H1 (cell line): ENCODE measurements around the gene STARD9. TPM values are rescaled to one million over a fixed set of nuclear protein-coding genes. Genes with fewer than 3 reads are reported as not detected.

Experiments
- CTCF ChIA-PET: fragments of 300-600 bp; sonication (Branson Sonifier 250); formaldehyde crosslinking; loops from one replicate; lab custom pipeline; 2021; ENCODE audit not compliant: partially characterized antibody; lab: Charles Lee
- POLR2A ChIA-PET: fragments of 300-600 bp; sonication (Branson Sonifier 250); formaldehyde crosslinking; loops from one replicate; lab custom pipeline; 2021; ENCODE audit warnings: inconsistent platforms; ENCODE audit not compliant: partially characterized antibody; lab: Charles Lee
- DNase-seq, 2 experiments: peaks; one replicate each; pipeline versions ENCODE4 v3.0.0 to v3.0.0-alpha.2; 2010 to 2022; ENCODE audit warnings: low spot score in 2 of 2, low read depth in 1 of 2, mixed read lengths in 1 of 2
- FAIRE-seq: peaks from 2 replicates; lab custom pipeline; 2011; peaks lifted over from hg19 to GRCh38; lab: Jason Lieb, UNC
- H2AFZ ChIP-seq: 2 replicates; pipeline ENCODE4 v1.8.1; 2012; ENCODE audit warnings: low read length, inconsistent platforms
- H2AK5ac ChIP-seq: 2 replicates; pipeline ENCODE4 v1.6.1; 2013; ENCODE audit warnings: low read depth, low read length
- H2BK120ac ChIP-seq: replicated peaks from 2 replicates; pipeline ENCODE3; 2013; ENCODE audit warnings: low read depth, low read length, inconsistent platforms
- H2BK12ac ChIP-seq: 2 replicates; pipeline ENCODE4 v1.6.1; 2013; ENCODE audit warnings: low read depth, low read length
- H2BK15ac ChIP-seq: 2 replicates; pipeline ENCODE4 v1.6.1; 2013; ENCODE audit warnings: low read length
- H2BK20ac ChIP-seq: 2 replicates; pipeline ENCODE4 v1.6.1; 2013; ENCODE audit warnings: low read length
- H2BK5ac ChIP-seq: 2 replicates; pipeline ENCODE4 v1.6.1; 2013; ENCODE audit warnings: low read depth, low read length
- H3K14ac ChIP-seq: 2 replicates; pipeline ENCODE4 v1.6.1; 2013; ENCODE audit warnings: inconsistent platforms; ENCODE audit not compliant: insufficient read length
- H3K18ac ChIP-seq: 2 replicates; pipeline ENCODE4 v1.6.1; 2013; ENCODE audit warnings: low read length; ENCODE audit errors: extremely low read depth
- H3K23ac ChIP-seq: 2 replicates; pipeline ENCODE4 v1.6.1; 2013; ENCODE audit warnings: inconsistent platforms; ENCODE audit not compliant: insufficient read length
- H3K23me2 ChIP-seq: 2 replicates; pipeline ENCODE4 v1.6.1; 2013; ENCODE audit warnings: low read depth, low read length
- H3K27ac ChIP-seq: 2 replicates; pipeline ENCODE4 v1.6.1; 2011; ENCODE audit warnings: low read depth, low read length, inconsistent platforms
- H3K27me3 ChIP-seq, 4 experiments: replicated peaks in 1 of 4; 1 replicate in 1 of 4; 2 replicates in 3 of 4; pipeline versions ENCODE4 v1.6.1 to v1.8.1; 2011 to 2013; ENCODE audit warnings: low read length in 3 of 4, mild to moderate bottlenecking in 3 of 4, inconsistent platforms in 2 of 4, mixed read lengths in 2 of 4, moderate library complexity in 1 of 4; ENCODE audit not compliant: control insufficient read depth in 3 of 4, insufficient read depth in 3 of 4; ENCODE audit errors: extremely low read depth in 1 of 4
- H3K36me3 ChIP-seq, 4 experiments: 2 replicates each; pipeline versions ENCODE4 v1.6.1 to v1.8.1; 2011 to 2013; ENCODE audit warnings: mild to moderate bottlenecking in 4 of 4, low read length in 3 of 4, moderate library complexity in 2 of 4, control low read depth in 1 of 4, inconsistent platforms in 1 of 4; ENCODE audit not compliant: insufficient read depth in 4 of 4, control insufficient read depth in 2 of 4
- H3K4ac ChIP-seq: replicated peaks from 2 replicates; pipeline ENCODE3; 2013; ENCODE audit warnings: low read length, low read depth, mixed read lengths, inconsistent platforms; ENCODE audit not compliant: insufficient read length
- H3K4me1 ChIP-seq, 4 experiments: replicated peaks in 1 of 4; 1 replicate in 1 of 4; 2 replicates in 3 of 4; pipeline versions ENCODE4 v1.6.1 to v1.8.1; 2011 to 2013; ENCODE audit warnings: low read length in 3 of 4, inconsistent platforms in 2 of 4, mixed read lengths in 1 of 4; ENCODE audit not compliant: insufficient read depth in 4 of 4, control insufficient read depth in 3 of 4
- H3K4me2 ChIP-seq, 2 experiments: 2 replicates each; pipeline versions ENCODE4 v1.6.1 to v1.8.1; 2011 to 2013; ENCODE audit warnings: low read depth in 2 of 2, low read length in 2 of 2, control low read depth in 1 of 2, inconsistent platforms in 1 of 2, mild to moderate bottlenecking in 1 of 2; ENCODE audit not compliant: insufficient read depth in 1 of 2
- H3K4me3 ChIP-seq, 4 experiments: fragments of 200-600, 300-600 bp in 1 of 4; sonication (generic), shearing (Covaris generic), sonication (Bioruptor Twin) in 1 of 4; 2 replicates each; pipeline versions ENCODE4 v1.5.1 to v1.8.1; 2011 to 2016; ENCODE audit warnings: low read length in 4 of 4, low read depth in 3 of 4, control low read depth in 2 of 4, inconsistent platforms in 2 of 4, mild to moderate bottlenecking in 2 of 4, mixed read lengths in 1 of 4, moderate library complexity in 1 of 4; ENCODE audit not compliant: insufficient read depth in 2 of 4; ENCODE audit errors: extremely low read depth in 1 of 4
- H3K56ac ChIP-seq: replicated peaks from 2 replicates; pipeline ENCODE3; 2013; ENCODE audit warnings: low read depth, mild to moderate bottlenecking, mixed read lengths, low read length, inconsistent platforms; ENCODE audit not compliant: insufficient read length
- H3K79me1 ChIP-seq: 2 replicates; pipeline ENCODE4 v1.6.1; 2013; ENCODE audit warnings: low read depth, low read length, control low read depth
- H3K79me2 ChIP-seq, 2 experiments: 2 replicates each; pipeline versions ENCODE4 v1.6.1 to v1.8.1; 2012 to 2013; ENCODE audit warnings: low read length in 2 of 2, mild to moderate bottlenecking in 2 of 2, inconsistent platforms in 1 of 2; ENCODE audit not compliant: insufficient read depth in 2 of 2, control insufficient read depth in 1 of 2
- H3K9ac ChIP-seq, 4 experiments: replicated peaks in 1 of 4; 1 replicate in 1 of 4; 2 replicates in 3 of 4; pipeline versions ENCODE4 v1.6.1 to v1.8.1; 2011 to 2013; ENCODE audit warnings: low read depth in 3 of 4, low read length in 3 of 4, control low read depth in 2 of 4, mild to moderate bottlenecking in 2 of 4, moderate library complexity in 2 of 4, inconsistent platforms in 1 of 4; ENCODE audit errors: extremely low read depth in 1 of 4
- H3K9me3 ChIP-seq, 2 experiments: 2 replicates each; pipeline versions ENCODE4 v1.6.1 to v1.8.1; 2012 to 2013; ENCODE audit warnings: mild to moderate bottlenecking in 2 of 2, moderate library complexity in 2 of 2, control low read depth in 1 of 2, inconsistent platforms in 1 of 2, low read depth in 1 of 2, low read length in 1 of 2, mixed read lengths in 1 of 2; ENCODE audit not compliant: insufficient read depth in 2 of 2
- H4K20me1 ChIP-seq, 2 experiments: replicated peaks in 1 of 2; 2 replicates each; pipeline versions ENCODE3 to v1.8.1; 2011 to 2013; ENCODE audit warnings: inconsistent platforms in 2 of 2, low read length in 2 of 2, mild to moderate bottlenecking in 1 of 2; ENCODE audit not compliant: insufficient read depth in 2 of 2, control insufficient read depth in 1 of 2
- H4K5ac ChIP-seq: 2 replicates; pipeline ENCODE4 v1.6.1; 2013; ENCODE audit warnings: low read length, low read depth, mixed read lengths, inconsistent platforms; ENCODE audit not compliant: insufficient read length
- H4K8ac ChIP-seq: 2 replicates; pipeline ENCODE4 v1.8.0; 2013; ENCODE audit warnings: mild to moderate bottlenecking, moderate library complexity, low read length, inconsistent platforms; ENCODE audit not compliant: insufficient read depth; ENCODE audit errors: extremely low read depth
- H4K91ac ChIP-seq: replicated peaks from 2 replicates; pipeline ENCODE3; 2013; ENCODE audit warnings: low read length, mixed read lengths, inconsistent platforms; ENCODE audit not compliant: insufficient read length
- ATF2 ChIP-seq: IDR thresholded peaks from 2 replicates; pipeline ENCODE4 v1.6.1; 2012; ENCODE audit warnings: low read length, inconsistent platforms
- CBX8 ChIP-seq: fragments of 300-800, 300-1000 bp; sonication (generic); IDR thresholded peaks from 2 replicates; pipeline ENCODE4 v1.7.1; 2016; ENCODE audit warnings: low read depth, low read length, borderline replicate concordance
- CHD2 ChIP-seq: IDR thresholded peaks from 2 replicates; pipeline ENCODE4 v1.6.1; 2012; ENCODE audit warnings: low read length, improper control_type of control experiment
- CREB1 ChIP-seq: IDR thresholded peaks from 2 replicates; pipeline ENCODE4 v1.6.1; 2012; ENCODE audit warnings: inconsistent platforms
- FOSL1 ChIP-seq: IDR thresholded peaks from 2 replicates; pipeline ENCODE4 v1.6.1; 2011; ENCODE audit warnings: mild to moderate bottlenecking, low read depth, low read length, moderate library complexity; ENCODE audit not compliant: insufficient read depth
- HDAC2 ChIP-seq, 2 experiments: fragments of 300-600 bp in 1 of 2; sonication (generic) in 1 of 2; IDR thresholded peaks; 2 replicates each; pipeline ENCODE4 v1.6.1; 2011 to 2012; ENCODE audit warnings: low read depth in 2 of 2, low read length in 2 of 2, mild to moderate bottlenecking in 2 of 2, moderate library complexity in 2 of 2, borderline replicate concordance in 1 of 2, inconsistent platforms in 1 of 2
- RXRA ChIP-seq: IDR thresholded peaks from 2 replicates; pipeline ENCODE4 v1.6.1; 2011; ENCODE audit warnings: low read depth, mild to moderate bottlenecking, low read length, moderate library complexity; ENCODE audit not compliant: insufficient read depth
- SAP30 ChIP-seq: fragments of 300-600 bp; sonication (generic); IDR thresholded peaks from 2 replicates; pipeline ENCODE4 v1.7.1; 2012; ENCODE audit warnings: low read length, moderate library complexity, mild to moderate bottlenecking, inconsistent platforms; ENCODE audit not compliant: insufficient read depth, insufficient replicate concordance
- SP1 ChIP-seq: IDR thresholded peaks from 2 replicates; pipeline ENCODE4 v1.6.1; 2011; ENCODE audit warnings: low read depth, low read length
- SP4 ChIP-seq: IDR thresholded peaks from 2 replicates; pipeline ENCODE4 v1.6.1; 2012; ENCODE audit warnings: low read length, inconsistent platforms
- SUZ12 ChIP-seq: fragments of 200-600 bp; sonication (generic); IDR thresholded peaks from 2 replicates; pipeline ENCODE4 v1.6.1; 2012; ENCODE audit warnings: mild to moderate bottlenecking, inconsistent platforms, low read length, moderate library complexity, mixed read lengths
- USF2 ChIP-seq: IDR thresholded peaks from 2 replicates; pipeline ENCODE4 v1.6.1; 2011; ENCODE audit warnings: low read length, improper control_type of control experiment
- WGBS, 2 experiments: shearing (Covaris generic) in 1 of 2; methylation state at CpG; one replicate each; pipeline versions ENCODE4 v1.1.6 to v1.1.7; 2013 to 2015; ENCODE audit warnings: low lambda C conversion rate in 2 of 2, mixed read lengths in 2 of 2, inconsistent platforms in 1 of 2, low coverage in 1 of 2, missing lambda C conversion rate in 1 of 2; ENCODE audit not compliant: insufficient replicate concordance in 2 of 2, insufficient coverage in 1 of 2, insufficient read length in 1 of 2; ENCODE audit errors: extremely low coverage in 1 of 2, missing lambda C conversion rate in 1 of 2; 5-methylcytosine and 5-hydroxymethylcytosine counted together
- polyA plus RNA-seq, 7 experiments: library from polyadenylated mRNA; depleted of rRNA in 3 of 7; stranded (reverse) in 5 of 7; unstranded in 2 of 7; fragments of >200 nt in 5 of 7; fragments of 200-250 nt in 2 of 7; gene quantifications; 1 replicate in 5 of 7; 2 replicates in 1 of 7; 4 replicates in 1 of 7; pipeline versions ENCODE4 v1.2.1 to v1.2.3, GENCODE V29; 2011 to 2013; ENCODE audit warnings: missing spikeins in 2 of 7, mixed read lengths in 2 of 7
- total RNA-seq: library from RNA; stranded (reverse); fragmentation: NEBNext Ultra II Directional; extraction: Animal tissue kit (Norgen Biotek cat#: 25700); gene quantifications from 2 replicates; pipeline ENCODE4 v1.2.1, GENCODE V29; 2021

The STARD9 gene
- total and polyA plus RNA-seq, 2 of the 8 experiments (the other 6 are each of a cell fraction or from before 2014, with no cell fraction given), result 2.8 to 7.0 TPM

GRCh38 chr15:42696626-42697025, 121.2 kb downstream of the STARD9 start:
- Histone ChIP-seq H3K18ac (no peak overlapping the region), H2BK120ac (no peak overlapping the region), H2AK5ac (no peak overlapping the region), H3K23me2 (no peaks in the 10 kb centered on the region), H3K4me3 (no peak overlapping the region), H3K9ac (no peak overlapping the region), H4K8ac (no peak overlapping the region), H3K23ac (no peak overlapping the region), H3K56ac (no peak overlapping the region), H4K20me1 (peaks cover 0 to 1% of the 10 kb centered on the region in 2 experiments), H3K4ac (no peak overlapping the region), H3K9me3 (no peaks in the 10 kb centered on the region), H3K36me3 (peaks cover 0 to 11% (median under 1%) of the 10 kb centered on the region in 4 experiments; a peak in 3 of 8 replicates), H3K79me1 (no peaks in the 10 kb centered on the region), H4K5ac (no peak overlapping the region), H2BK20ac (no peak overlapping the region), H3K27me3 (no peaks in the 10 kb centered on the region), H2BK5ac (no peak overlapping the region), H4K91ac (no peak overlapping the region), H3K79me2 (no peaks in the 10 kb centered on the region), H3K4me2 (no peak overlapping the region), H3K14ac (no peak overlapping the region), H2AFZ (no peak overlapping the region), H2BK12ac (no peak overlapping the region), H3K4me1 (no peaks in the 10 kb centered on the region), H2BK15ac (no peak overlapping the region), H3K27ac (no peak overlapping the region)
- CTCF ChIA-PET, result interaction anchor here (1.4 kb wide), 1 partner anchor 237 kb away, joined by 4 read pairs; no protein-coding TSS in a partner anchor
- WGBS, 2 experiments, result 95% methylated on average over 5 of the region's 5 CpGs; no CpG with 5 or more reads in 1 of the 2 experiments
- TF ChIP-seq ATF2 (no peak), RXRA (no peak), SP1 (no peak), SAP30 (no peak), USF2 (no peak), SUZ12 (no peak), FOSL1 (no peak), HDAC2 (IDR thresholded peaks at IDR 0.05; ENCODE audit: borderline replicate concordance in 1 of 2, low read depth in 2 of 2, low read length in 2 of 2) (no peak), SP4 (no peak), CHD2 (no peak), CBX8 (no peak), CREB1 (no peak)
- no peak for DNase-seq
- POLR2A ChIA-PET, result no interaction called here
- FAIRE-seq, result no peak
